ENCODE data around the gene UBA52. TPM values are rescaled to one million over a fixed set of nuclear protein-coding genes. Genes with fewer than 3 reads are reported as not detected.

The UBA52 gene
- total and polyA plus RNA-seq, 2 experiments from 2014 or later = 627 to 1,301 TPM

- TF ChIP-seq, protein P1, sequence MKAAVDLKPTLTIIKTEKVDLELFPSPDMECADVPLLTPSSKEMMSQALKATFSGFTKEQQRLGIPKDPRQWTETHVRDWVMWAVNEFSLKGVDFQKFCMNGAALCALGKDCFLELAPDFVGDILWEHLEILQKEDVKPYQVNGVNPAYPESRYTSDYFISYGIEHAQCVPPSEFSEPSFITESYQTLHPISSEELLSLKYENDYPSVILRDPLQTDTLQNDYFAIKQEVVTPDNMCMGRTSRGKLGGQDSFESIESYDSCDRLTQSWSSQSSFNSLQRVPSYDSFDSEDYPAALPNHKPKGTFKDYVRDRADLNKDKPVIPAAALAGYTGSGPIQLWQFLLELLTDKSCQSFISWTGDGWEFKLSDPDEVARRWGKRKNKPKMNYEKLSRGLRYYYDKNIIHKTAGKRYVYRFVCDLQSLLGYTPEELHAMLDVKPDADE (IDR thresholded peaks at IDR 0.05) = no peak
- TF ChIP-seq EZH2phosphoT487 (IDR thresholded peaks at IDR 0.05; ENCODE audit: unreplicated experiment) (no peak), POLR2AphosphoS5 (IDR thresholded peaks at IDR 0.05; ENCODE audit: low read depth) (no peak), ZNF331 (CRISPR knock-in tag; IDR thresholded peaks at IDR 0.05; ENCODE audit: low read depth) (no peak)
Observed at GRCh38 chr19:18586306-18586705, 14.6 kb downstream of the UBA52 start (continued).

DNA sequence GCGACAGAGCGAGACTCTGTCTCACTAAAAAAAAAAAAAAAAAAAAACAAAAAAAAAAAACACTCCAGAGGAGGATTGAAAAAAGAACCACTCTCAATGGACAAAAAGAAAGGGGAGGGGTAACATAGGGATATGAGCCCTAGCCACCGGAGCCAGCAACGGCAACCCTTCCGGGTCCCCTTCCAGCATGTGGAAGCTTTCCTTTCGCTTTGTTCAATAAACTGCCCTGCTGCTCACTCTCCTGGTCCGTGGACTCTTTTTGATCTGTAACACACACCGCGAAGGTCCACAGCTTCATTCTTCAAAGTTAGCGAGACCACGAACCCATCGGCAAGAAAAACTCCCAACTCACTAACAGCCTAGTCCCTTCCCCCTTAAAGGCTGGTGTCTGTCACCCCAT lies 15.9 kb downstream of the UBA52 start:
- peak overlapping the region; percentile 43; the same call in 2 of the 3 replicates for H3K4me3 Mint-ChIP-seq
- 0 out of 3 replicates have a peak, but pooled peaks cover 4% of the 10 kb centered on the region for H3K9me3 Mint-ChIP-seq
- DNase-seq (ENCODE audit: low spot score) (no peak), ATAC-seq (no peak)
- H4K20me1 ChIP-seq (replicated peaks; ENCODE audit: insufficient read depth) = no peaks in the 10 kb centered on the region; the same call in 1 of the 2 replicates
- peaks cover 25% of the 10 kb centered on the region for H3F3A ChIP-seq (replicated peaks; ENCODE audit: low read depth)
- H3K4me3 ChIP-seq = peak overlapping the region; percentile 91; the same call in 1 of the 2 replicates
- H3K27me3 Mint-ChIP-seq (ENCODE audit: insufficient read depth, low read depth, poor library complexity) = peaks cover 36% of the 10 kb centered on the region
- peaks cover 13% of the 10 kb centered on the region for H3K36me3 Mint-ChIP-seq (ENCODE audit: low read depth)
- no peak overlapping the region for H2AFZ ChIP-seq
- H3K4me2 ChIP-seq = peak overlapping the region; percentile 75; the same call in 1 of the 2 replicates
- H3K27ac ChIP-seq (ENCODE audit: low read depth) = no peak overlapping the region
- no peak overlapping the region for H3K27ac Mint-ChIP-seq
- no peaks in the 10 kb centered on the region for H3K27me3 ChIP-seq (ENCODE audit: insufficient read depth)
- peaks cover 3% of the 10 kb centered on the region; the same call in 1 of the 2 replicates for H3K79me2 ChIP-seq (replicated peaks; ENCODE audit: insufficient read depth)
- no peaks in the 10 kb centered on the region for H3K9me2 ChIP-seq (ENCODE audit: insufficient read depth)
- H3K4me1 Mint-ChIP-seq = peaks cover 15% of the 10 kb centered on the region
- peaks cover 7% of the 10 kb centered on the region; the same call in 1 of the 2 replicates for H3K4me1 ChIP-seq (ENCODE audit: insufficient read depth)
- TF ChIP-seq, protein P2, sequence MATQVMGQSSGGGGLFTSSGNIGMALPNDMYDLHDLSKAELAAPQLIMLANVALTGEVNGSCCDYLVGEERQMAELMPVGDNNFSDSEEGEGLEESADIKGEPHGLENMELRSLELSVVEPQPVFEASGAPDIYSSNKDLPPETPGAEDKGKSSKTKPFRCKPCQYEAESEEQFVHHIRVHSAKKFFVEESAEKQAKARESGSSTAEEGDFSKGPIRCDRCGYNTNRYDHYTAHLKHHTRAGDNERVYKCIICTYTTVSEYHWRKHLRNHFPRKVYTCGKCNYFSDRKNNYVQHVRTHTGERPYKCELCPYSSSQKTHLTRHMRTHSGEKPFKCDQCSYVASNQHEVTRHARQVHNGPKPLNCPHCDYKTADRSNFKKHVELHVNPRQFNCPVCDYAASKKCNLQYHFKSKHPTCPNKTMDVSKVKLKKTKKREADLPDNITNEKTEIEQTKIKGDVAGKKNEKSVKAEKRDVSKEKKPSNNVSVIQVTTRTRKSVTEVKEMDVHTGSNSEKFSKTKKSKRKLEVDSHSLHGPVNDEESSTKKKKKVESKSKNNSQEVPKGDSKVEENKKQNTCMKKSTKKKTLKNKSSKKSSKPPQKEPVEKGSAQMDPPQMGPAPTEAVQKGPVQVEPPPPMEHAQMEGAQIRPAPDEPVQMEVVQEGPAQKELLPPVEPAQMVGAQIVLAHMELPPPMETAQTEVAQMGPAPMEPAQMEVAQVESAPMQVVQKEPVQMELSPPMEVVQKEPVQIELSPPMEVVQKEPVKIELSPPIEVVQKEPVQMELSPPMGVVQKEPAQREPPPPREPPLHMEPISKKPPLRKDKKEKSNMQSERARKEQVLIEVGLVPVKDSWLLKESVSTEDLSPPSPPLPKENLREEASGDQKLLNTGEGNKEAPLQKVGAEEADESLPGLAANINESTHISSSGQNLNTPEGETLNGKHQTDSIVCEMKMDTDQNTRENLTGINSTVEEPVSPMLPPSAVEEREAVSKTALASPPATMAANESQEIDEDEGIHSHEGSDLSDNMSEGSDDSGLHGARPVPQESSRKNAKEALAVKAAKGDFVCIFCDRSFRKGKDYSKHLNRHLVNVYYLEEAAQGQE (IDR thresholded peaks at IDR 0.05; ENCODE audit: unreplicated experiment) = no peak
- no peak for TF ChIP-seq POLR2AphosphoS5 (IDR thresholded peaks at IDR 0.05; ENCODE audit: low read depth)
- no peaks in the 10 kb centered on the region; the same call in 1 of the 2 replicates for H3K36me3 ChIP-seq (ENCODE audit: insufficient read depth)

DNA sequence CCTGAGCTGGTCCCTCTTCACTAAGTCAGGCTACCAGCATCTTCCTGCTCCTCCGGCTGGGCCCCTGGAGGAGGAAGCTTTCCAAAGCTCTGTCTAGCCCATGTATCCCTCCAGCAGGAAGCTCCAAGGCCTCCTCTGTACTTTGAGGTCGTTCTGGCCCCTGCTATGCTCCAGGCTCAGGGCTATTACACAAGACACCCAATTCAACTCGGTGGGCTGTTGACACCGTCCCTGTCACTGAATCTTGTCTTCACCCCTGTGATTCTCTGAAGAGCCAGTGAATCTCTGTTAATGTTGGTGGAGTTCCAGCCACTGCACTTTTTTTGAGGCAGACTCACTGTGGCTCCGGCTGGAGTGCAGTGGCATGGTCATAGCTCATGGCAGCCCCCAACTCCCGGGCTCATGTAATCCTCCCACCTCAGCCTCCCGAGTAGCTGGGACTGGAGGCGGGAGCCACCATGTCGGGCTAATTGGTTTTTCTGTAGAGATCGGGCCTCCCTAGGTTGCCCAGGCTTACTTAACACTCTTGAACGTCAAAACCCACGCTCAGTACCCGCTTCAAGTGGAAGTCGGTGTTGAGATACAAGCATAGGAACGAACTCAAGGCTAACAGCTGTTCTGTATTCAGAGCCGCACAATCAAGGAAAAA lies 16.4 kb downstream of the UBA52 start:
- peak overlapping the region; percentile 97 for H2AFZ ChIP-seq
- peak overlapping the region; percentile 75 for H3K4me2 ChIP-seq
- Mint-ChIP-seq H3K27ac (peak overlapping the region; percentile 89), H3K4me3 (peak overlapping the region; percentile 86), H3K9me3 (0 out of 3 replicates have a peak, but pooled peaks cover 4% of the 10 kb centered on the region), H3K4me1 (peaks cover 18% of the 10 kb centered on the region), H3K27me3 (ENCODE audit: insufficient read depth, low read depth, poor library complexity) (peaks cover 40% of the 10 kb centered on the region), H3K36me3 (ENCODE audit: low read depth) (peaks cover 16% of the 10 kb centered on the region)
- H3K27ac ChIP-seq (ENCODE audit: low read depth) = peak overlapping the region; percentile 89
- no peaks in the 10 kb centered on the region; the same call in 1 of the 2 replicates for H3K36me3 ChIP-seq (ENCODE audit: insufficient read depth)
- no peak for DNase-seq (ENCODE audit: low spot score)
- no peaks in the 10 kb centered on the region; the same call in 1 of the 2 replicates for H4K20me1 ChIP-seq (replicated peaks; ENCODE audit: insufficient read depth)
- no peaks in the 10 kb centered on the region for H3K27me3 ChIP-seq (ENCODE audit: insufficient read depth)
- peaks cover 10% of the 10 kb centered on the region for H3K4me1 ChIP-seq (ENCODE audit: insufficient read depth)
- no peaks in the 10 kb centered on the region for H3K9me2 ChIP-seq (ENCODE audit: insufficient read depth)
- peaks cover 3% of the 10 kb centered on the region; the same call in 1 of the 2 replicates for H3K79me2 ChIP-seq (replicated peaks; ENCODE audit: insufficient read depth)
- peak overlapping the region; percentile 91 for H3K4me3 ChIP-seq
- TF ChIP-seq NANOG (IDR thresholded peaks at IDR 0.05; ENCODE audit: borderline replicate concordance) (no peak), POLR2AphosphoS5 (IDR thresholded peaks at IDR 0.05; ENCODE audit: low read depth) (no peak)
- ATAC-seq = no peak
- H3F3A ChIP-seq (replicated peaks; ENCODE audit: low read depth) = peaks cover 29% of the 10 kb centered on the region
